Measurements from ENCODE around the gene CDH8.

- TF ChIP-seq PHF8 (IDR thresholded peaks at IDR 0.05; ENCODE audit: borderline replicate concordance, low read depth) (no peak), POLR2A (IDR thresholded peaks at IDR 0.05; ENCODE audit: low read length) (no peak), ZFP36 (IDR thresholded peaks at IDR 0.05; ENCODE audit: borderline replicate concordance, partially characterized antibody) (no peak), CHD2 (IDR thresholded peaks at IDR 0.05; ENCODE audit: low read length, partially characterized antibody) (no peak), CTCF (IDR thresholded peaks at IDR 0.05) (no peak), ESRRA (IDR thresholded peaks at IDR 0.05; ENCODE audit: borderline replicate concordance, low read length) (no peak)
These were observed 14.6 kb upstream of the CDH8 start for GRCh38 chr16:62050793-62051192.
